Measurements from ENCODE around the gene EEIG2.
A peak's percentile ranks its signal among the peaks of the same experiment; 100 is the strongest.
"Not testable (repeated sequence)": the region's sequence is repeated elsewhere in the genome, so short reads cannot be mapped to it uniquely, and the experiment has no call there.

EEIG2 gene

DNA sequence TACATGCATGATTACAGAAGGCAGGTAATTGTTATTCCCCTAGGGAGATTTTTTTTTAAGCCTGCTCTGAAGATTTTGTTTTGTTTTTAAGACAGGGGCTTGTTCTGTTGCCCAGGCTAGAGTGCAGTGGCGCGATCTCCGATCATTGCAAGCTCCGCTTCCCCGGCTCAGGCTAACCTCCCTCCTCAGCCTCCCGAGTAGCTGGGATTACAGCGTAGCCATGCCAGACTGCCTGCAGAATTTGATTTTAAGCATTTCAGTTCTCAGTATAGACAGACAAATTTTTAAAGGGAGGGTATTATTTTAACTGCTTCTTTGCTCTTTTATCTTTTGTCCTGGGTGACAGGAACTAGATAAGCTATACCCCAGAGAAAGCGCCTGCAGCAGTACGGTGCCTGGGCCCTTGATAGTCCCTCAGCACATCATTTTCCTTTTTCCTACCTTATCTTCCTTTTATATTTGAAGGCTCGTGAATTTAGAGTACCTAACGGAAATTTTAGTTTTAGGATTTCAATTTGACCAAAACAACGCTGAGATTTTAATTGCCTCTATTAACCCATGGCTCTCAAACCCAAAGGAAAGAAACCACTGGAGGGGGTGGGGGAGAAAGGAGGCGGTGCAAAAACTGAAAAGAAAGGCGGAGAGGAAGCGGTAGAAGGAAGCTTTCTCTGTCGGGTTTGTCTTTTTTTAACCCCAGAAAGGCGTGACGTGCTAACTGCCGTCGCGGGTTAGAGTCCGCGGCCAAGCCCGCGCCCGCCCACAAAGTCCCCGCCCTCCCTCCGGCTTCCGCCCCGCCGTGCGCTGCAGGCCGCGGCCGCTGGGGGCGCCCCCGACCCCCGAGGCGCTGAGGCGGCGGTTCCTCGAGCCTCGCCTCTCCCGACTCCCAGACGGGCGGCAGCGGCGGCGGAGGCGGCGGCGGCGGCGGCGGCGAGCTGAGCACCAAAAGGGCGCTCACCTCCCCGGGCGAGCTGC is at the start of gene EEIG2:
TSS of gene EEIG2 (plus strand) at position 886 of the 972 bp plus-strand sequence. CDS start 329 bp downstream, outside the sequence.
- DNase-seq, result peak; percentile 89

GRCh38 chr1:108511764-108512163 is 48.1 kb upstream of the EEIG2 start:
- DNase-seq, result no peak

DNA sequence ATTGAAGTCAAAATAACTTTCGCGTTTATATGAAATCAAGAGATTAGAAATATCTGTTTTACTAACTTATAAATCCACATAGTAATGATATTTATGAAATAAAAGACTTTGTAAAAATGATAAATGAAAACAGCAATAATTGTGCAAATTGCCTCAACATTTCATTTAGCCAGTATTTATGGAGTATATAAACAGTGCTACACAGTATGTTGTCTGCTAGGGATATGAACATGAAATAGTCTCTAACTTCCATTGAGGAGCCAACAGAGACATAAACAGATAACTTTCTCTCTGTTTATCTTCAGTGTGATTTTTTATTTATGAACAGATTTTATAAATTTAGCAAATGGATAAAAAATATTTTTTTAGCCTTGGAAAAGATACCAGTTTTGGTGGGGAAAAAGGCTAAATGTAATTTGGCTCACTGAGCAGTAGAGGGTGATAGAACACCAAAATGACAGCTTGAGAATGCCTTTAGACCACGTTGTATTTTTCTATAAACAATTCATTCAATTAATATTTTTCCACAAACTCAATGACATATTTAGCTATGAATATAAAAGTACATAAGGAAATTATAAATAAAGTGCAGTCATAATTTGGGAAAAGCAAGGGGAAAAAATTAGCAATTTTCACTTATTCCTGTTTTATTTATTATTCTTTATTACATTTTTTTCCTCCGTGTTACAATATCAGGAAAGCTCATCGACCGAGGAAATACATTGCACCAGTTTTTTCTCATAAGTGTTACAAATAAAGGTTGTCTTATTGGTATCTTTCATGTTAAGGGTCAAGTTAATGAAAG is 47.5 kb upstream of the EEIG2 start:
- peak; percentile 26 for DNase-seq

DNA sequence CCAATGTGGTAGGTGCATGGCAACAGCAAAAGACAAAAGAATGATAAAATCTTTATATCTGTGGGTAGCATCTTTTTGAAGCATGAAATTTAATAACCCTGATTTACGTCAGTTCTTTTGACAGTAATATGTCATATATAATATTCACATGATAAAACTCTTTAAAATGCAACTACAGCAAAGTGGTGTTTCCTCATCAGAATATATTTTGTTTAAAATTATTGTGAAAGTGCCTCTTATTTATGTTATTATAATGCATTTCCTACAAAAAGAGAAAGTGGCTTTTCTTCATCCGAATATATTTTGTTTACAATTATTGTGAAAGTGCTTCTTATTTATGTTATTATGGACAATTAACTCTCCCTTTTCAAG is 46.9 kb upstream of the EEIG2 start:
- no peak for DNase-seq

- DNase-seq, result not testable (repeated sequence)
Observed at GRCh38 chr1:108513914-108514313, 46.0 kb upstream of the EEIG2 start.

DNA sequence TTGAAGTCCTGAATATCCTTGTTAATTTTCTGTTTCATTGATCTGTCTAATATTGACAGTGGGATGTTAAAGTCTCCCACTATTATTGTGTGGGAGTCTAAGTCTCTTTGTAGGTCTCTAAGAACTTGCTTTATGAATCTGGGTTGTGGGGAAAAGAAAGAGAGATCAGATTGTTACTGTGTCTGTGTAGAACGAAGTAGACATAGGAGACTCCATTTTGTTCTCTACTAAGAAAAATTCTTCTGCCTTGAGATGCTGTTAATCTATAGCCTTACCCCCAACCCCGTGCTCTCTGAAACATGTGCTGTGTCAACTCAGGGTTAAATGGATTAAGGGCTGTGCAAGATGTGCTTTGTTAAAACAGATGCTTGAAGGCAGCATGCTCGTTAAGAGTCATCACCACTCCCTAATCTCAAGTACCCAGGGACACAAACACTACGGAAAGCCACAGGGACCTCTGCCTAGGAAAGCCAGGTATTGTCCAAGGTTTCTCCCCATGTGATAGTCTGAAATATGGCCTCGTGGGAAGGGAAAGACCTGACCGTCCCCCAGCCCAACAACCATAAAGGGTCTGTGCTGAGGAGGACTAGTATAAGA is 42.5 kb upstream of the EEIG2 start:
- DNase-seq, result not testable (repeated sequence)

DNA sequence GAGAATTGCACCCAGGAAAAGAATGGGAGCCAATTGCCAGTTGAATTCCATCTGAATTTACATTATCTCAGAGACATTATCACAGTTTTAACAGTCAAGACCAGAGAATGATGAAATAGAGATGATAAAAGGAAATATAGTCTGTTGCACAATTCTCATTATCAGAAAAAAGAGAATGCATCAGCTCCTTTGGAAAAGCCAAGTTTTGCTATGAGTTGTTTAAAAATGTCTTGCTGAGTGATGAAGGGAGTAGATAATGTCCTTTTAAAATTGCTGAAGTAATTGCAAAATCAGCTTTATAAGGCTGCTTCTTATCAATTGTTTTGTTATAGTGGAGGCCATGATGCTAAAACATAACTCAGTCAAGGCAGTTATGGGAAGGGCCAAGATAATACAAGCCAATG is 37.9 kb upstream of the EEIG2 start:
- DNase-seq, result no peak

DNA sequence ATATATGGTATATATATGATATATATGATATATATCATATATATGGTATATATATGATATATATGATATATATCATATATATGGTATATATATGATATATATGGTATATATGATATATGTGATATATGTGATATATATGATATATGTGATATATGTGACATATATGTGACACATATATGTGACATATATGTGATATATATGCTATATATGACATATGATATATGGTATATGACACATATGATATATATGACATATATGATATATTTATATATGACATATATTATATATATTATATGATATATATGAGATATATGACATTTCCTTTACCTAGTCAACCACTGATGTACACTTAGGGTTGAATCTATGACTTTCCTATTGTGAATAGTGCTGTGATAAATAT is 36.1 kb upstream of the EEIG2 start:
- no peak for DNase-seq

- no peak for DNase-seq
Observed at GRCh38 chr1:108524676-108525075, 35.2 kb upstream of the EEIG2 start.

- DNase-seq, result no peak
Observed at GRCh38 chr1:108527135-108527534, 32.8 kb upstream of the EEIG2 start.

- DNase-seq, result no peak
Observed at GRCh38 chr1:108527837-108528236, 32.1 kb upstream of the EEIG2 start.

GRCh38 chr1:108531444-108531843 is 28.5 kb upstream of the EEIG2 start:
- DNase-seq, result no peak

DNA sequence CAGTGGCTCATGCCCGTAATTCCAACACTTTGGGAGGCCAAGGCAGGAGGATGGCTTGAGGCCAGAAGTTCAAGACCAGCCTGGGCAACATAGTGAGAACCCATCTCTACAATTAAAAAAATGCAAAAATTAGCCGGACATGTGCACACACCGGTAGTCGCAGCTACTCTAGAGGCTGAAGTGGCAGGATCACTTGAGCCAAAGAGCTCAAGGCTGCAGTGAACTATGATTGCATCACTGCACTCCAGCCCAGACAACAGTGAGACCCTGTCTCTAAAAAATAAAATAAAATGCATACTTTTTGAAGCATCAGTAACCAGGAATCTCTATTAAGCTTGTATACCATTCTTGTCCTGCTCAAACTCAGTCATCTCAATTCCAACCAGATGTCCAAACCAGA is 27.2 kb upstream of the EEIG2 start:
- no peak for DNase-seq

DNA sequence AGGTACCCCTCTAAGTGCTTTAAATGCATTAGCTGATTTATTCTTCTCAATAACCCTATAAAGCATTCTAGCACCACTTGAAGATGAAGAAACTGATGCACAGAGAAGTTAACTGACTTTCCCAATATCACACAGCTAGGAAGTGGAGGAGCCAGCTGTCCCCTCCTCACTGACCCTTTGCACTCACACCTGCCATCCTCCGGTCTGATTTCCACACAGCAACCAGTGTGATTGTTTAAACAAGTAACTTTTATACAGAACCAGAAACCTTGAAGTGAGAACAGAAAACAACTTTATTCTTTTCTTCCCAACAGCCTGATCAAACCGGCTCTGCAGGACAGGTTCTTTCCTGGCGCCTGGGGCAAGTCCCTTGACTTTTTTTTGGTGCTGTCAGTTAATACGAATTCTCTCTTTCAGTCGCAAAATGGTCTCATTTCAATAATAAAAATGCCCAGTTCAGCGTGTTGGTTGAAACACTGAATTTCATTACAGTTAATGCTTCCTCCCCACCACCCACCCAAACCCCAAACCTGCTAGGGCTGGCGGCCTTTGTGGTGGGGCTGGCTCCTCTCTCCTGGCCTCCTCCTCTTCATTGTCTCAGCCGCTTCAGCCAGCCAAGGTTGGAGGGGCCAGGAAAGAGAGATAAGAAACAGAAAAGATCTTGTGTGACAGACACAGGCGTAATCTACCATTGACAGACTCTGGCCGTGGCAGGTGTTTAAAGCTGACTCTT is 26.4 kb upstream of the EEIG2 start:
- no peak for DNase-seq

- no peak for DNase-seq
Observed at GRCh38 chr1:108534759-108535158, 25.1 kb upstream of the EEIG2 start.

- DNase-seq, result not testable (repeated sequence)
Observed at GRCh38 chr1:108535315-108535897, 24.5 kb upstream of the EEIG2 start.

- not testable (repeated sequence) for DNase-seq
Observed at GRCh38 chr1:108536021-108536420, 23.9 kb upstream of the EEIG2 start.

GRCh38 chr1:108536791-108537190 is 23.1 kb upstream of the EEIG2 start:
- not testable (repeated sequence) for DNase-seq

DNA sequence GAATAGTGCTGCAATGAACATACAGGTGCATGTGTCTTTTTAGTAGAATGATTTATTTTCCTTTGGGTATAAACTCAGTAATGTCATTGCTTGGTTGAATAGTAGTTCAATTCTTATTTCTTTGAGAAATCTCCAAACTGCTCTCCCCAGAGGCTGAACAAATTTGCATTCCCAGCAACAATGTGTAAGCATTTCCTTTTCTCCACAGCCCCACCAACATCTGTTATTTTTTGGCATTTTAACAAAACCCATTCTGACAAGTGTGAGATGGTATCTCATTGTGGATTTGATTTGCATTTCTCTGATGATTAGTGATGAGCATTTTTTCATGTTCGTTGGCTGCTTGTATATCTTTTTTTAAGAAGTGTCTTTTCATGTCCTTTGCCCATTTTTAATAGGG is 21.9 kb upstream of the EEIG2 start:
- no peak for DNase-seq

DNA sequence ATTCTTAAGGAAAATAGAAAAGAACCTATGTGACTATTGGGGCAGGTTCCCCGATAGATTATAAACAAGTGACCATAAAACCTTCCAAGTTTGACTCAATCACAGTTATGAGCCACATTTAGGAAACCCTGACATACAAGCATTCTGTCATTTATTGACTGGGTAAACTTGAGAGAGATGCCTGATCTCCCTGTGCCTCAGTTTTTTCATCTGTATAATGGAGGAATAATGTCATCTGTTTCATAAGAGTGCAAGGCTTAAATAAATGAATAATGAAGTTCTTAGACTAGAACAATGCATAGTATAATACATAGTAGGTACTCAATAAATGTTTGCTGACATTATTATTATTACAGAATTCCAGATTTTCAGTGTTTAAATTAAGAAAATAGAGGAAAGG is 18.9 kb upstream of the EEIG2 start:
- no peak for DNase-seq

DNA sequence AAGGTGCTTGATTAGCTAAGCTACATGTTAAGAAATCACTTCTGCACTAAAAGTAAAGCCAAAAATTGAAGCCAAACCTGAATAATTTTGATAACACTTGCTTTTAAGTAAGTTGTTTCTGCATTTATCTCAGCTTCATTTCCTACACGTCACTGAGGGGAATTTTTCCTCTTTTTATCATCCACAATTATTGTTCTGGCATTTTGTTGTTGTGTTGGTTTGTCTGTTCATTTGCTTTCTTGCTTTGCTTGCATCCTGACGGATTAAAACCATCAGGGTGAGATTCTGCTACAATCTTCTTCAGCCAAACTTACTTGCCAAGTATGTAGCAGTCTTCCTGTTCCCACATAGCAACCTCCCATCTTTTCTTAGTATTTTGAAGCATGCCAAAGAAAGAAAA is 18.0 kb upstream of the EEIG2 start:
- no peak for DNase-seq

GRCh38 chr1:108547493-108547892 is 12.4 kb upstream of the EEIG2 start:
- not testable (repeated sequence) for DNase-seq

All from fibroblast of skin of right quadriceps (primary cell).